HepG2 (cell line): ENCODE data around the gene SLBP. TPM values are rescaled to one million over a fixed set of nuclear protein-coding genes. Genes with fewer than 3 reads are reported as not detected.
A peak's percentile ranks its signal among the peaks of the same experiment; 100 is the strongest.

Experiments used
- ARNT ChIP-seq: fragments of 450-650 bp; IDR thresholded peaks from 2 replicates; pipeline ENCODE4 v1.6.1; 2017
- CBX1 ChIP-seq: IDR thresholded peaks from one replicate; pipeline ENCODE4 v1.6.1; 2016; ENCODE audit warnings: antibody characterized with exemption, low read depth
- CBX2 ChIP-seq, 2 experiments: fragments of 200-600 bp in 1 of 2; sonication (generic); formaldehyde crosslinking in 1 of 2; IDR thresholded peaks; 2 replicates each; pipeline versions ENCODE4 v1.7.0 to v1.8.1; 2018 to 2022; ENCODE audit warnings: low read depth in 2 of 2, low read length in 1 of 2, mild to moderate bottlenecking in 1 of 2, missing genetic modification reagents in 1 of 2
- ETS1 ChIP-seq: sonication (generic); formaldehyde crosslinking; IDR thresholded peaks from 2 replicates; pipeline ENCODE4 v1.4.0; 2020; ENCODE audit warnings: missing genetic modification reagents
- GLI4 ChIP-seq: sonication (generic); formaldehyde crosslinking; IDR thresholded peaks from 2 replicates; pipeline ENCODE4 v1.5.1; 2020; ENCODE audit warnings: missing genetic modification reagents, mild to moderate bottlenecking, moderate library complexity, borderline replicate concordance
- IRX3 ChIP-seq: sonication (generic); formaldehyde crosslinking; IDR thresholded peaks from 2 replicates; pipeline ENCODE4 v1.8.1; 2023; ENCODE audit warnings: mild to moderate bottlenecking, low read depth, missing genetic modification reagents, borderline replicate concordance
- JARID2 ChIP-seq: sonication (generic); formaldehyde crosslinking; IDR thresholded peaks from 2 replicates; pipeline ENCODE4 v1.8.1; 2023; ENCODE audit warnings: missing genetic modification reagents, inconsistent platforms; ENCODE audit not compliant: insufficient replicate concordance
- MEIS2 ChIP-seq: sonication (generic); formaldehyde crosslinking; IDR thresholded peaks from 2 replicates; pipeline ENCODE4 v1.9.0; 2021; ENCODE audit warnings: mild to moderate bottlenecking, missing genetic modification reagents
- NFYC ChIP-seq: IDR thresholded peaks from 2 replicates; pipeline ENCODE4 v1.6.1; 2016; ENCODE audit warnings: missing genetic modification reagents, missing compliant biosample characterization
- PAF1 ChIP-seq: IDR thresholded peaks from 2 replicates; pipeline ENCODE4 v1.6.1; 2016; ENCODE audit warnings: missing genetic modification reagents, missing compliant biosample characterization
- SNAI1 ChIP-seq: sonication (generic); formaldehyde crosslinking; IDR thresholded peaks from 2 replicates; pipeline ENCODE4 v1.5.0; 2020; ENCODE audit warnings: mild to moderate bottlenecking, missing genetic modification reagents, borderline replicate concordance
- TFAP4 ChIP-seq: sonication (generic); IDR thresholded peaks from 2 replicates; pipeline ENCODE4 v1.6.1; 2016; ENCODE audit warnings: low read depth, borderline replicate concordance
- TP53 ChIP-seq: sonication (generic); formaldehyde crosslinking; conservative IDR thresholded peaks from 2 replicates; pipeline ENCODE4 v1.4.0; 2020; ENCODE audit warnings: missing genetic modification reagents
- TRAFD1 ChIP-seq: sonication (generic); formaldehyde crosslinking; IDR thresholded peaks from 2 replicates; pipeline ENCODE4 v1.5.1; 2020; ENCODE audit warnings: missing genetic modification reagents, mild to moderate bottlenecking, borderline replicate concordance
- ZBTB1 ChIP-seq: sonication (generic); formaldehyde crosslinking; IDR thresholded peaks from 2 replicates; pipeline ENCODE4 v1.4.0; 2020; ENCODE audit warnings: missing genetic modification reagents, borderline replicate concordance
- ZBTB44 ChIP-seq: sonication (generic); formaldehyde crosslinking; IDR thresholded peaks from 2 replicates; pipeline ENCODE4 v1.4.0; 2020; ENCODE audit warnings: missing genetic modification reagents
- ZFP91 ChIP-seq: sonication (generic); formaldehyde crosslinking; IDR thresholded peaks from 2 replicates; pipeline ENCODE4 v1.9.0; 2022; ENCODE audit warnings: missing genetic modification reagents, mild to moderate bottlenecking, borderline replicate concordance
- ZNF101 ChIP-seq: sonication (generic); formaldehyde crosslinking; IDR thresholded peaks from 2 replicates; pipeline ENCODE4 v1.4.0; 2020; ENCODE audit warnings: mild to moderate bottlenecking, low read depth, missing genetic modification reagents, borderline replicate concordance
- ZNF484 ChIP-seq: sonication (generic); formaldehyde crosslinking; IDR thresholded peaks from 2 replicates; pipeline ENCODE4 v1.5.1; 2020; ENCODE audit warnings: mild to moderate bottlenecking, low read depth, missing genetic modification reagents, borderline replicate concordance
- ZNF773 ChIP-seq: sonication (generic); formaldehyde crosslinking; IDR thresholded peaks from 2 replicates; pipeline ENCODE4 v1.4.0; 2020; ENCODE audit warnings: missing genetic modification reagents, borderline replicate concordance
- ZNF782 ChIP-seq: sonication (generic); formaldehyde crosslinking; IDR thresholded peaks from 2 replicates; pipeline ENCODE4 v1.4.0; 2020; ENCODE audit warnings: missing genetic modification reagents, mild to moderate bottlenecking, borderline replicate concordance
- ZZZ3 ChIP-seq: sonication (generic); formaldehyde crosslinking; IDR thresholded peaks from 2 replicates; pipeline ENCODE4 v1.4.0; 2020; ENCODE audit warnings: missing genetic modification reagents, mild to moderate bottlenecking, borderline replicate concordance
- polyA plus RNA-seq, 8 experiments: library from polyadenylated mRNA; depleted of rRNA in 3 of 8; stranded (reverse) in 7 of 8; unstranded in 1 of 8; fragments of >200 nt; fragmentation: Illumina TruSeq in 4 of 8; extraction: Trizol in 4 of 8; gene quantifications; 2 replicates each; pipeline versions ENCODE4 v1.2.1 to v1.2.3, GENCODE V29; 2011 to 2016; ENCODE audit warnings: low read depth in 4 of 8, missing spikeins in 1 of 8, mixed read lengths in 1 of 8; ENCODE audit not compliant: insufficient read depth in 1 of 8
- total RNA-seq, 5 experiments: library from RNA; depleted of rRNA; stranded (reverse); fragments of >200 nt; fragmentation: Illumina TruSeq; extraction: Trizol; gene quantifications; 2 replicates each; pipeline ENCODE4 v1.2.3, GENCODE V29; 2016; ENCODE audit warnings: low read depth in 1 of 5

SLBP gene
- total and polyA plus RNA-seq, 2 of the 13 experiments (the other 11 are each of a cell fraction or from before 2014, with no cell fraction given): 43.9 to 104 TPM

GRCh38 chr4:1746919-1747602 is 34.9 kb upstream of the SLBP start (continued):
- TF ChIP-seq CBX2 (IDR thresholded peaks at IDR 0.05; ENCODE audit: low read depth, low read length) (no peak), CBX2 (CRISPR knock-in tag; IDR thresholded peaks at IDR 0.05; ENCODE audit: low read depth) (no peak), PAF1 (CRISPR knock-in tag) (no peak), ZZZ3 (CRISPR knock-in tag) (no peak), NFYC (no peak), TRAFD1 (CRISPR knock-in tag) (0 out of 2 replicates have a peak, but pooled peaks have one; percentile 18), ARNT (no peak), GLI4 (no peak), TP53 (CRISPR knock-in tag) (peak; percentile 94), ZNF782 (CRISPR knock-in tag) (peak; percentile 60; the same call in 1 of the 2 replicates), ETS1 (CRISPR knock-in tag) (no peak), ZFP91 (CRISPR knock-in tag) (peak; percentile 69), ZBTB1 (no peak), MEIS2 (CRISPR knock-in tag) (peak; percentile 75), TFAP4 (peak; percentile 56; the same call in 1 of the 2 replicates), ZNF773 (CRISPR knock-in tag) (no peak; the same call in 1 of the 2 replicates), ZNF484 (no peak), IRX3 (CRISPR knock-in tag) (no peak), ZNF101 (CRISPR knock-in tag) (peak; percentile 81; the same call in 1 of the 2 replicates), SNAI1 (CRISPR knock-in tag) (0 out of 2 replicates have a peak, but pooled peaks have one; percentile 58), ZBTB44 (no peak), CBX1 (peak; percentile 28), JARID2 (CRISPR knock-in tag) (no peak)
